SK-N-SH (cell line): ENCODE results near the gene HERC3. TPM values are rescaled to one million over a fixed set of nuclear protein-coding genes. Genes with fewer than 3 reads are reported as not detected.

Experiments
- CTCF ChIA-PET: fragments of 300-600, 350-600 bp; formaldehyde crosslinking; extraction: SDS; loops from one replicate; lab custom pipeline; 2021; lab: Yijun Ruan, JAX
- POLR2A ChIA-PET: fragments of 350-600 bp; sonication (Branson Sonifier 250); formaldehyde crosslinking; extraction: SDS; loops from one replicate; lab custom pipeline; 2020; ENCODE audit warnings: antibody characterized with exemption, inconsistent platforms; lab: Yijun Ruan, JAX
- DNase-seq: peaks from one replicate; pipeline ENCODE4 v3.0.0; 2012
- H2AFZ ChIP-seq: fragments of 200-600 bp; sonication (generic); 2 replicates; pipeline ENCODE4 v1.8.1; 2016; ENCODE audit warnings: antibody characterized with exemption, mild to moderate bottlenecking, low read depth
- H3F3A ChIP-seq: fragments of 200-600 bp; sonication (generic); replicated peaks from 2 replicates; pipeline ENCODE3; 2016; ENCODE audit warnings: antibody characterized with exemption, mild to moderate bottlenecking; ENCODE audit not compliant: insufficient read depth
- H3K27ac ChIP-seq, 2 experiments: fragments of 200-500 bp in 1 of 2; fragments of 200-600 bp in 1 of 2; sonication (Bioruptor generic) in 1 of 2; sonication (generic), shearing (Covaris generic) in 1 of 2; 2 replicates each; pipeline versions ENCODE4 v1.5.1 to v1.6.1; 2014 to 2016; ENCODE audit warnings: low read depth in 2 of 2, inconsistent platforms in 1 of 2, low read length in 1 of 2, mild to moderate bottlenecking in 1 of 2, mixed read lengths in 1 of 2
- H3K27me3 ChIP-seq: fragments of 200-600 bp; sonication (generic), shearing (Covaris generic); 2 replicates; pipeline ENCODE4 v1.6.1; 2016; ENCODE audit warnings: mixed run types; ENCODE audit not compliant: insufficient read depth
- H3K36me3 ChIP-seq, 2 experiments: fragments of 200-500 bp in 1 of 2; fragments of 200-600 bp in 1 of 2; sonication (Bioruptor generic) in 1 of 2; sonication (generic) in 1 of 2; replicated peaks in 1 of 2; 2 replicates each; pipeline versions ENCODE3 to v1.5.1; 2014 to 2016; ENCODE audit warnings: low read length in 1 of 2, mild to moderate bottlenecking in 1 of 2; ENCODE audit not compliant: insufficient read depth in 2 of 2, control insufficient read depth in 1 of 2
- H3K4me1 ChIP-seq, 2 experiments: fragments of 200-500 bp in 1 of 2; fragments of 200-600 bp in 1 of 2; sonication (Bioruptor generic) in 1 of 2; sonication (generic), shearing (Covaris generic) in 1 of 2; 2 replicates each; pipeline versions ENCODE4 v1.5.1 to v1.6.1; 2014 to 2016; ENCODE audit warnings: low read depth in 1 of 2, low read length in 1 of 2, mixed run types in 1 of 2; ENCODE audit not compliant: insufficient read depth in 2 of 2, control insufficient read depth in 1 of 2
- H3K4me2 ChIP-seq: fragments of 200-600 bp; sonication (generic), shearing (Covaris generic); 2 replicates; pipeline ENCODE4 v1.6.1; 2017; ENCODE audit warnings: mixed run types
- H3K4me3 ChIP-seq, 2 experiments: fragments of 200-500 bp in 1 of 2; fragments of 200-600 bp in 1 of 2; sonication (Bioruptor generic) in 1 of 2; sonication (generic), shearing (Covaris generic) in 1 of 2; 2 replicates each; pipeline versions ENCODE4 v1.5.1 to v1.8.1; 2014 to 2016; ENCODE audit warnings: low read depth in 2 of 2, inconsistent platforms in 1 of 2, low read length in 1 of 2, mild to moderate bottlenecking in 1 of 2, mixed read lengths in 1 of 2, moderate library complexity in 1 of 2
- H3K79me2 ChIP-seq: fragments of 200-600 bp; sonication (generic); 2 replicates; pipeline ENCODE4 v1.8.1; 2017; ENCODE audit warnings: mild to moderate bottlenecking; ENCODE audit not compliant: insufficient read depth
- H3K9ac ChIP-seq: fragments of 200-600 bp; sonication (generic); 2 replicates; pipeline ENCODE4 v1.6.1; 2017; ENCODE audit warnings: mixed run types
- H3K9me2 ChIP-seq: fragments of 200-600 bp; sonication (generic); 2 replicates; pipeline ENCODE4 v1.6.1; 2017; ENCODE audit warnings: mixed run types
- H3K9me3 ChIP-seq: fragments of 200-600 bp; sonication (generic); 2 replicates; pipeline ENCODE4 v1.6.1; 2017; ENCODE audit warnings: mixed run types, mild to moderate bottlenecking, moderate library complexity
- H4K20me1 ChIP-seq: fragments of 200-600 bp; sonication (generic); 2 replicates; pipeline ENCODE4 v1.6.1; 2017; ENCODE audit warnings: mild to moderate bottlenecking, mixed run types; ENCODE audit not compliant: insufficient read depth
- ELF1 ChIP-seq: IDR thresholded peaks from 2 replicates; pipeline ENCODE4 v1.4.0; 2012
- EZH2phosphoT487 ChIP-seq: fragments of 200-600 bp; sonication (generic); IDR thresholded peaks from 2 replicates; pipeline ENCODE4 v1.6.1; 2017; ENCODE audit warnings: low read depth, mixed run types, mild to moderate bottlenecking, antibody characterized with exemption, moderate library complexity, borderline replicate concordance
- GABPA ChIP-seq: IDR thresholded peaks from 2 replicates; pipeline ENCODE4 v1.4.0; 2012; ENCODE audit warnings: low read depth, mild to moderate bottlenecking
- MEF2A ChIP-seq: IDR thresholded peaks from 2 replicates; pipeline ENCODE4 v1.4.0; 2012; ENCODE audit warnings: low read depth, borderline replicate concordance
- MXI1 ChIP-seq: IDR thresholded peaks from 2 replicates; pipeline ENCODE4 v1.6.1; 2012; ENCODE audit warnings: mild to moderate bottlenecking, low read depth, low read length, improper control_type of control experiment
- NFIC ChIP-seq: IDR thresholded peaks from 2 replicates; pipeline ENCODE4 v1.4.0; 2012; ENCODE audit warnings: borderline replicate concordance
- NRF1 ChIP-seq: IDR thresholded peaks from 2 replicates; pipeline ENCODE4 v1.6.1; 2012; ENCODE audit warnings: low read depth, mild to moderate bottlenecking, low read length
- RFX5 ChIP-seq: IDR thresholded peaks from 2 replicates; pipeline ENCODE4 v1.6.1; 2012; ENCODE audit warnings: mild to moderate bottlenecking, improper control_type of control experiment, low read length
- RXRA ChIP-seq: IDR thresholded peaks from 2 replicates; pipeline ENCODE4 v1.4.0; 2012; ENCODE audit warnings: low read depth, mild to moderate bottlenecking, borderline replicate concordance
- SMC3 ChIP-seq: IDR thresholded peaks from 2 replicates; pipeline ENCODE4 v1.6.1; 2012; ENCODE audit warnings: low read depth, low read length, improper control_type of control experiment
- USF2 ChIP-seq: fragments of 150-350 bp; IDR thresholded peaks from 2 replicates; pipeline ENCODE4 v1.6.1; 2017; ENCODE audit warnings: antibody characterized with exemption, low read length, low read depth, borderline replicate concordance
- ZBTB33 ChIP-seq: IDR thresholded peaks from 2 replicates; pipeline ENCODE4 v1.4.0; 2012; ENCODE audit warnings: low read depth, borderline replicate concordance
- WGBS: methylation state at CpG from one replicate; pipeline ENCODE4 v1.1.6; 2017; ENCODE audit warnings: low lambda C conversion rate; 5-methylcytosine and 5-hydroxymethylcytosine counted together
- polyA plus RNA-seq, 3 experiments: library from polyadenylated mRNA; depleted of rRNA; stranded (reverse); fragments of >200 nt; gene quantifications; 2 replicates each; pipeline ENCODE4 v1.2.3, GENCODE V29; 2012

HERC3 gene
- polyA plus RNA-seq, 1 of the 3 experiments (the other 2 are of a cell fraction): 4.6 TPM

- Histone ChIP-seq H3K9me3 (no peaks in the 10 kb centered on the region), H3K9ac (no peak overlapping the region), H3K27ac (no peak overlapping the region), H3F3A (no peaks in the 10 kb centered on the region), H3K4me3 (no peak overlapping the region), H2AFZ (no peak overlapping the region), H3K9me2 (no peaks in the 10 kb centered on the region), H3K4me1 (no peaks in the 10 kb centered on the region; a peak in 2 of 4 replicates), H3K4me2 (no peak overlapping the region), H4K20me1 (no peaks in the 10 kb centered on the region), H3K27me3 (no peaks in the 10 kb centered on the region), H3K36me3 (no peaks in the 10 kb centered on the region), H3K79me2 (no peaks in the 10 kb centered on the region)
- ChIA-PET POLR2A (no interaction called here), CTCF (interaction anchor here (1.7 kb wide), 1 partner anchor 9 kb away, joined by 7 read pairs; no protein-coding TSS in a partner anchor)
- no peak for DNase-seq
- 65% methylated on average over 2 of the region's 2 CpGs for WGBS
- no peak for TF ChIP-seq EZH2phosphoT487
- no peak for TF ChIP-seq GABPA
- TF ChIP-seq NFIC: no peak
- no peak for TF ChIP-seq ELF1
- TF ChIP-seq ZBTB33: no peak
- no peak for TF ChIP-seq MEF2A
- no peak for TF ChIP-seq SMC3
- TF ChIP-seq RFX5: no peak
- no peak for TF ChIP-seq USF2
These were observed 160.5 kb downstream of the HERC3 start for GRCh38 chr4:88752754-88753153.

- H3K9me3 ChIP-seq: no peaks in the 10 kb centered on the region
- no peaks in the 10 kb centered on the region for H3K36me3 ChIP-seq
- H3K4me1 ChIP-seq: peaks cover 0 to 5% of the 10 kb centered on the region in 2 experiments; a peak in 2 of 4 replicates
- no peak overlapping the region for H2AFZ ChIP-seq
- no peak overlapping the region for H3K27ac ChIP-seq
- H3K9me2 ChIP-seq: no peaks in the 10 kb centered on the region
- no peaks in the 10 kb centered on the region for H3K27me3 ChIP-seq
- H3K9ac ChIP-seq: no peak overlapping the region
- no peaks in the 10 kb centered on the region for H4K20me1 ChIP-seq
- DNase-seq: no peak
- ChIA-PET POLR2A (no interaction called here), CTCF (interaction anchor here (1.0 to 1.7 kb wide), 4 partner anchors 11 to 81 kb away, joined by 3 to 7 read pairs (median 4); no protein-coding TSS in a partner anchor)
- no peaks in the 10 kb centered on the region for H3F3A ChIP-seq
- TF ChIP-seq USF2 (no peak), RXRA (no peak), NRF1 (no peak), MXI1 (no peak), SMC3 (no peak)
- no peak overlapping the region for H3K4me3 ChIP-seq
- 65% methylated on average over 7 of the region's 7 CpGs for WGBS
- H3K4me2 ChIP-seq: no peak overlapping the region
- no peaks in the 10 kb centered on the region for H3K79me2 ChIP-seq
These were observed 161.6 kb downstream of the HERC3 start for GRCh38 chr4:88753658-88754571.
